Measurements from ENCODE around the gene DCLK1.

- TF ChIP-seq CTCF (IDR thresholded peaks at IDR 0.05) (no peak), POLR2A (IDR thresholded peaks at IDR 0.05) (no peak), POLR2AphosphoS5 (IDR thresholded peaks at IDR 0.05) (no peak)
Observed at GRCh38 chr13:35723053-35723461, 408.1 kb downstream of the DCLK1 start.

All from prostate gland (tissue), 2 donors.